CD14-positive monocyte (primary cell): ENCODE measurements around the gene VTN. TPM values are rescaled to one million over a fixed set of nuclear protein-coding genes. Genes with fewer than 3 reads are reported as not detected.

ENCODE experiments used
- DNase-seq, 3 donors: peaks; one replicate each; pipeline ENCODE4 v3.0.0-alpha.2; 2011 to 2022
- H2AFZ ChIP-seq: 2 replicates; pipeline ENCODE4 v1.6.0; 2012; ENCODE audit warnings: mild to moderate bottlenecking, low read depth, low read length, inconsistent platforms; ENCODE audit not compliant: insufficient read depth, poor library complexity, severe bottlenecking
- H3K27ac ChIP-seq, 2 donors: 1 replicate in 1 of 2; 2 replicates in 1 of 2; pipeline ENCODE4 v1.5.1; 2012 to 2013; ENCODE audit warnings: low read length in 2 of 2, control low read depth in 1 of 2, inconsistent platforms in 1 of 2, low read depth in 1 of 2, mild to moderate bottlenecking in 1 of 2
- H3K27me3 ChIP-seq, 2 donors: one replicate each; pipeline versions ENCODE4 v1.6.0 to v1.6.1; 2011 to 2013; ENCODE audit warnings: low read length in 2 of 2; ENCODE audit not compliant: control insufficient read depth in 2 of 2, insufficient read depth in 2 of 2
- H3K36me3 ChIP-seq, 2 donors: replicated peaks in 1 of 2; 1 replicate in 1 of 2; 2 replicates in 1 of 2; pipeline versions ENCODE4 v1.5.1 to v1.6.1; 2012 to 2013; ENCODE audit warnings: low read length in 2 of 2, control low read depth in 1 of 2, inconsistent platforms in 1 of 2, mild to moderate bottlenecking in 1 of 2; ENCODE audit not compliant: insufficient read depth in 2 of 2, control insufficient read depth in 1 of 2
- H3K4me1 ChIP-seq, 2 donors: 1 replicate in 1 of 2; 2 replicates in 1 of 2; pipeline versions ENCODE4 v1.5.1 to v1.6.1; 2012 to 2013; ENCODE audit warnings: low read length in 2 of 2, control low read depth in 1 of 2, inconsistent platforms in 1 of 2, mild to moderate bottlenecking in 1 of 2, moderate library complexity in 1 of 2; ENCODE audit not compliant: insufficient read depth in 2 of 2, control insufficient read depth in 1 of 2
- H3K4me2 ChIP-seq: replicated peaks from 2 replicates; pipeline ENCODE3; 2012; ENCODE audit warnings: low read length, moderate library complexity, mild to moderate bottlenecking; ENCODE audit not compliant: poor library complexity, severe bottlenecking; ENCODE audit errors: extremely low read depth
- H3K4me3 ChIP-seq, 3 experiments: fragments of 200-600 bp in 1 of 3; sonication (generic) in 1 of 3; replicated peaks in 1 of 3; 1 replicate in 2 of 3; 2 replicates in 1 of 3; pipeline ENCODE4 v1.5.1; 2011 to 2013; ENCODE audit warnings: low read length in 3 of 3, mild to moderate bottlenecking in 3 of 3, control low read depth in 2 of 3, low read depth in 2 of 3, inconsistent platforms in 1 of 3, moderate library complexity in 1 of 3
- H3K79me2 ChIP-seq: 2 replicates; pipeline ENCODE4 v1.6.0; 2012; ENCODE audit warnings: mild to moderate bottlenecking, control low read depth, inconsistent platforms, low read length, moderate library complexity; ENCODE audit not compliant: insufficient read depth
- H3K9ac ChIP-seq: 2 replicates; pipeline ENCODE4 v1.6.0; 2017; ENCODE audit warnings: low read length, mild to moderate bottlenecking; ENCODE audit not compliant: insufficient read depth, poor library complexity, severe bottlenecking
- H3K9me3 ChIP-seq, 2 donors: replicated peaks in 1 of 2; 1 replicate in 1 of 2; 2 replicates in 1 of 2; pipeline versions ENCODE4 v1.5.1 to v1.6.1; 2012 to 2013; ENCODE audit warnings: low read length in 2 of 2, control low read depth in 1 of 2; ENCODE audit not compliant: control insufficient read depth in 1 of 2, insufficient read depth in 1 of 2
- H4K20me1 ChIP-seq: 2 replicates; pipeline ENCODE4 v1.6.0; 2012; ENCODE audit warnings: mild to moderate bottlenecking, low read length, control low read depth, moderate library complexity; ENCODE audit not compliant: insufficient read depth
- H3K27ac Mint-ChIP-seq, 7 donors: one replicate each; pipeline ENCODE4 v1.8.0; 2020; ENCODE audit warnings: mild to moderate bottlenecking in 7 of 7, mixed read lengths in 7 of 7, moderate library complexity in 6 of 7, inconsistent platforms in 2 of 7
- H3K27me3 Mint-ChIP-seq, 3 donors: one replicate each; pipeline ENCODE4 v1.8.0; 2021 to 2022; ENCODE audit warnings: low read depth in 3 of 3, mild to moderate bottlenecking in 3 of 3, mixed read lengths in 3 of 3, moderate library complexity in 3 of 3, inconsistent platforms in 1 of 3
- H3K36me3 Mint-ChIP-seq, 2 donors: one replicate each; pipeline ENCODE4 v1.8.0; 2020; ENCODE audit warnings: mixed read lengths in 2 of 2, inconsistent platforms in 1 of 2, mild to moderate bottlenecking in 1 of 2
- H3K4me1 Mint-ChIP-seq: one replicate; pipeline ENCODE4 v1.8.0; 2020; ENCODE audit warnings: mild to moderate bottlenecking, mixed read lengths
- H3K4me3 Mint-ChIP-seq, 2 donors: one replicate each; pipeline ENCODE4 v1.8.0; 2020; ENCODE audit warnings: mild to moderate bottlenecking in 2 of 2, mixed read lengths in 2 of 2, moderate library complexity in 1 of 2
- H3K9me3 Mint-ChIP-seq, 7 donors: one replicate each; pipeline ENCODE4 v1.8.0; 2020 to 2022; ENCODE audit warnings: mixed read lengths in 7 of 7, mild to moderate bottlenecking in 6 of 7, moderate library complexity in 6 of 7, inconsistent platforms in 2 of 7
- WGBS: methylation state at CpG from one replicate; pipeline ENCODE4 v1.1.5; 2013; ENCODE audit warnings: missing lambda C conversion rate; ENCODE audit not compliant: insufficient coverage; 5-methylcytosine and 5-hydroxymethylcytosine counted together
- intact Hi-C, 2 donors: fragments of 100-400 bp; cut with micrococcal nuclease; formaldehyde crosslinking; loops; one replicate each; pipeline versions ENCODE4 v1.15.0 to v1.15.1; 2023
- polyA plus RNA-seq, 3 donors: library from polyadenylated mRNA; depleted of rRNA in 1 of 3; unstranded in 2 of 3; stranded (reverse) in 1 of 3; fragments of 300-500 nt in 2 of 3; fragments of >200 nt in 1 of 3; fragmentation: Illumina TruSeq in 2 of 3; gene quantifications; 1 replicate in 2 of 3; 2 replicates in 1 of 3; pipeline ENCODE4 v1.2.3, GENCODE V29; 2012 to 2021
- TF ChIP-seq, protein P1 (sequence below): fragments of 200-600 bp; IDR thresholded peaks from one replicate; pipeline ENCODE4 v1.8.0; 2022; ENCODE audit warnings: antibody characterized with exemption, mild to moderate bottlenecking

VTN gene
- polyA plus RNA-seq, 3 donors, result not detected

DNA sequence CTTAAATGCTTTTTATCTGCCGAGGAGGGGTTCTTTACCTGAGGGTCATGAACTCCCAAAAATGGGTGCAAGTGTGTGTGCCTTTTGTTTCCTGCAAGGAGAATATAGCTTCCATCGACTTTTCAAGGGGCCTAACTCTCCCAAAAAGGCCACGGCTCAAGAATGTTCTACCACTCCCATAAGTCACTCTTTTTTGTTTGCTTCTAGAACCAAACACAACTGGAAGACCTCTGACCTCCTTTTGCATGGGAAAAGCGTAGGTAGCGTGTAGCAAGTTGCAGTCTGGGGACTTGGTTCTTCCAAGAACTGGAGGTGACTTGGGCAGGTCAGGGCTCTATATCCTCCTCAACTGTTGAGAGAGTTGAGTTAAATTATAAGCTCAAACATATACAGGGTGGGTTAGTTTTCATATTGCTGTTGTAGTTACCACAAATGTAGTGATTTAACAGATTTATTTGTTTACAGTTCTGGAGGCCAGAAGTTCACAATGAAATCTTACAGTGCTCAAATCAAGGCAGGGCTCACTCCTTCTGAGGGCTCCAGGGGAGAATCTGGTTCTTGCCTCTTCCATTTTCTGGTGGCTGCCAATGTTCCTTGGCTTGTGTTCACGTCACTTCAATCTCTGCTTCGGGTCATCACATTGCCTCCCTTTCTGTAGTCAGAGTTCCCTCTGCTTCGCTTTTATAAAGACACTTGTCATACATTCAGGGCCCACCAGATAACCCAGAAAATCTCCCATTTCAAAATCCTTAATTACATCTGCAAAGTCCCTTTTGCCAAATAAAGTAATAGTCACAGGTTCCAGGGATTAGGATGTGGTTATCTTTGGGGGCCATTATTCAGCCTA is 49.7 kb downstream of the VTN start:
- TF ChIP-seq, protein P1, sequence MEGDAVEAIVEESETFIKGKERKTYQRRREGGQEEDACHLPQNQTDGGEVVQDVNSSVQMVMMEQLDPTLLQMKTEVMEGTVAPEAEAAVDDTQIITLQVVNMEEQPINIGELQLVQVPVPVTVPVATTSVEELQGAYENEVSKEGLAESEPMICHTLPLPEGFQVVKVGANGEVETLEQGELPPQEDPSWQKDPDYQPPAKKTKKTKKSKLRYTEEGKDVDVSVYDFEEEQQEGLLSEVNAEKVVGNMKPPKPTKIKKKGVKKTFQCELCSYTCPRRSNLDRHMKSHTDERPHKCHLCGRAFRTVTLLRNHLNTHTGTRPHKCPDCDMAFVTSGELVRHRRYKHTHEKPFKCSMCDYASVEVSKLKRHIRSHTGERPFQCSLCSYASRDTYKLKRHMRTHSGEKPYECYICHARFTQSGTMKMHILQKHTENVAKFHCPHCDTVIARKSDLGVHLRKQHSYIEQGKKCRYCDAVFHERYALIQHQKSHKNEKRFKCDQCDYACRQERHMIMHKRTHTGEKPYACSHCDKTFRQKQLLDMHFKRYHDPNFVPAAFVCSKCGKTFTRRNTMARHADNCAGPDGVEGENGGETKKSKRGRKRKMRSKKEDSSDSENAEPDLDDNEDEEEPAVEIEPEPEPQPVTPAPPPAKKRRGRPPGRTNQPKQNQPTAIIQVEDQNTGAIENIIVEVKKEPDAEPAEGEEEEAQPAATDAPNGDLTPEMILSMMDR, result no peak
- Mint-ChIP-seq H3K36me3 (no peaks in the 10 kb centered on the region), H3K27ac (peak overlapping the region in 1 of 7 donors; percentile 57), H3K27me3 (peaks cover 9 to 16% (median 15%) of the 10 kb centered on the region in 3 donors), H3K4me1 (peaks cover 36% of the 10 kb centered on the region), H3K4me3 (no peak overlapping the region), H3K9me3 (no peaks in the 10 kb centered on the region)
- no peak overlapping the region for H3K4me3 ChIP-seq
- H3K36me3 ChIP-seq, result no peaks in the 10 kb centered on the region
- WGBS, result 84% methylated on average over 4 of the region's 8 CpGs
- H2AFZ ChIP-seq, result peak overlapping the region; percentile 97
- peak overlapping the region; percentile 99 for H3K4me2 ChIP-seq
- no peaks in the 10 kb centered on the region for H3K9me3 ChIP-seq
- DNase-seq, result no peak
- peaks cover 0 to 5% of the 10 kb centered on the region in 2 donors for H3K27me3 ChIP-seq
- no peak overlapping the region for H3K9ac ChIP-seq
- H4K20me1 ChIP-seq, result no peaks in the 10 kb centered on the region
- H3K27ac ChIP-seq, result no peak overlapping the region
- H3K79me2 ChIP-seq, result peaks cover 30% of the 10 kb centered on the region
- intact Hi-C loops, result loop anchor here in 1 of 2 donors (2.0 to 5.0 kb wide), 2 partner anchors 14 to 37 kb away; partner anchors contain the start of genes IFT20, POLDIP2 and TNFAIP1
- peaks cover 35 to 44% of the 10 kb centered on the region in 2 donors for H3K4me1 ChIP-seq

- WGBS, result 2% methylated on average over 5 of the region's 7 CpGs
- Histone ChIP-seq H3K4me1 (peaks cover 29 to 35% of the 10 kb centered on the region in 2 donors), H3K27ac (peak overlapping the region in 1 of 2 donors; percentile 64), H4K20me1 (no peaks in the 10 kb centered on the region), H3K9ac (peak overlapping the region; percentile 58), H3K9me3 (no peaks in the 10 kb centered on the region), H2AFZ (peak overlapping the region; percentile 97), H3K4me3 (peak overlapping the region; percentile 52 to 87 (median 75)), H3K36me3 (no peaks in the 10 kb centered on the region), H3K27me3 (peaks cover 0 to 5% of the 10 kb centered on the region in 2 donors), H3K79me2 (peaks cover 30% of the 10 kb centered on the region), H3K4me2 (peak overlapping the region; percentile 99)
- Mint-ChIP-seq H3K27ac (peak overlapping the region; percentile 15 to 82 (median 62)), H3K27me3 (peaks cover 9 to 16% (median 15%) of the 10 kb centered on the region in 3 donors), H3K4me3 (peak overlapping the region; percentile 93 to 95), H3K4me1 (peaks cover 27% of the 10 kb centered on the region), H3K9me3 (no peaks in the 10 kb centered on the region), H3K36me3 (no peaks in the 10 kb centered on the region)
- TF ChIP-seq, protein P1, result no peak
- intact Hi-C loops, result no loop called here
- DNase-seq, result no peak
These were observed 50.5 kb downstream of the VTN start for GRCh38 chr17:28319598-28319935.
